ENCODE data around the gene COL4A2.

COL4A2 gene

GRCh38 chr13:110393761-110394160, 86.7 kb downstream of the COL4A2 start:
- TF ChIP-seq GATA2 (IDR thresholded peaks at IDR 0.05; ENCODE audit: low read depth, low read length) (no peak), GATA3 (IDR thresholded peaks at IDR 0.05; ENCODE audit: low read depth, low read length) (no peak)

- TF ChIP-seq GATA2 (IDR thresholded peaks at IDR 0.05; ENCODE audit: low read depth, low read length): no peak
- TF ChIP-seq GATA3 (IDR thresholded peaks at IDR 0.05; ENCODE audit: low read depth, low read length): no peak
Measured at GRCh38 chr13:110394371-110394841, 87.3 kb downstream of the COL4A2 start.

- TF ChIP-seq GATA3 (IDR thresholded peaks at IDR 0.05; ENCODE audit: low read depth, low read length): no peak
- no peak for TF ChIP-seq GATA2 (IDR thresholded peaks at IDR 0.05; ENCODE audit: low read depth, low read length)
Measured at GRCh38 chr13:110396476-110396875, 89.4 kb downstream of the COL4A2 start.

GRCh38 chr13:110396913-110397381, 89.9 kb downstream of the COL4A2 start:
- TF ChIP-seq GATA3 (IDR thresholded peaks at IDR 0.05; ENCODE audit: low read depth, low read length): no peak
- no peak for TF ChIP-seq GATA2 (IDR thresholded peaks at IDR 0.05; ENCODE audit: low read depth, low read length)

- no peak for TF ChIP-seq GATA2 (IDR thresholded peaks at IDR 0.05; ENCODE audit: low read depth, low read length)
- TF ChIP-seq GATA3 (IDR thresholded peaks at IDR 0.05; ENCODE audit: low read depth, low read length): no peak
Measured at GRCh38 chr13:110397436-110398115, 90.5 kb downstream of the COL4A2 start.

- peak; percentile 39; the same call in 1 of the 2 replicates for TF ChIP-seq GATA2 (IDR thresholded peaks at IDR 0.05; ENCODE audit: low read depth, low read length)
- no peak for TF ChIP-seq GATA3 (IDR thresholded peaks at IDR 0.05; ENCODE audit: low read depth, low read length)
Measured at GRCh38 chr13:110398564-110399507, 91.8 kb downstream of the COL4A2 start.

DNA sequence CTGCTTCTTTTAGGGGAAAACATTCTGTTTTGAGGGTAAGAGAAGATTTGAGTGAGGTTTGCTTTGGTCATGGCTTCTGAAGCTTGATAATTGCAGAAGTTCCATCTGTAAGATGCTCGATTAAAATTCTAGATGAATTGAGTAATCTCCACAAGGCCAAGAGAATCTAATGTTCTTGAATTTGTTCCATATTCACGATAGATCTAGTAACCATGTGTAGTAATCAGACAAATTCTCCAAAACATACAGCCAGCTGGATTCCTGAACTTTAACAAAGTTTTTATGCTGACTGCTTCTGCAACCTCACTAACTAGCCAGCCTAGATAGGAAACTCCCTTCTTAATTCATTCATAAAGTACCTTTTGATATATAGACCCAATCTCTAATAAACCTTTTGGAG, 92.7 kb downstream of the COL4A2 start:
- TF ChIP-seq GATA2 (IDR thresholded peaks at IDR 0.05; ENCODE audit: low read depth, low read length) (no peak), GATA3 (IDR thresholded peaks at IDR 0.05; ENCODE audit: low read depth, low read length) (no peak)

- TF ChIP-seq GATA2 (IDR thresholded peaks at IDR 0.05; ENCODE audit: low read depth, low read length) (no peak), GATA3 (IDR thresholded peaks at IDR 0.05; ENCODE audit: low read depth, low read length) (no peak)
Measured at GRCh38 chr13:110400786-110401533, 93.9 kb downstream of the COL4A2 start.

- TF ChIP-seq GATA2 (IDR thresholded peaks at IDR 0.05; ENCODE audit: low read depth, low read length) (no peak), GATA3 (IDR thresholded peaks at IDR 0.05; ENCODE audit: low read depth, low read length) (no peak)
Measured at GRCh38 chr13:110402299-110403069, 95.4 kb downstream of the COL4A2 start.

GRCh38 chr13:110403315-110403714, 96.2 kb downstream of the COL4A2 start:
- TF ChIP-seq GATA3 (IDR thresholded peaks at IDR 0.05; ENCODE audit: low read depth, low read length): no peak
- TF ChIP-seq GATA2 (IDR thresholded peaks at IDR 0.05; ENCODE audit: low read depth, low read length): no peak

GRCh38 chr13:110403721-110404120, 96.6 kb downstream of the COL4A2 start:
- no peak for TF ChIP-seq GATA2 (IDR thresholded peaks at IDR 0.05; ENCODE audit: low read depth, low read length)

DNA sequence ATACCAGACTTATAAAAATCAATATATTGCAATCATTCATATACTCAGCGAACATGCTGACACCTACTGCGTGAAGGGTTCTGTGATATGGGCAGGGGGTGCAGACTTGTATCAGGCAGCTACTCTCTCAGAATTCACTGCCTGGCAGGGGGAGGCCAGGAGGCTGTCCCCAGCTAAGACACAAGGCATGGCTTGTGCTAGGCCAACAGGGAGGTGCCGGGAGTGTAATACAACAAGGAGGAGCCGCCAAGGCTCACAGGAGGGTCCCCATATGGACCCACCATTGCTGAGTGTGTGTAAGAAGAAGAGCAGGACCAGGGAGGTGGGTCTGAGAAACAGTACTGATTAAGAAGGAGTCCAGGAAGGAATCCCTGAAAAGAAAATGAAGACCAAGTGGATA, 97.2 kb downstream of the COL4A2 start:
- TF ChIP-seq GATA3 (IDR thresholded peaks at IDR 0.05; ENCODE audit: low read depth, low read length) (no peak), GATA2 (IDR thresholded peaks at IDR 0.05; ENCODE audit: low read depth, low read length) (no peak)

All from SH-SY5Y (cell line).